Measurements from ENCODE around the gene CITED4.

- TF ChIP-seq TCF7L2 (IDR thresholded peaks at IDR 0.05; ENCODE audit: borderline replicate concordance, extremely low read depth, insufficient read depth, insufficient read length) = no peak
- TF ChIP-seq SIN3A (IDR thresholded peaks at IDR 0.05; ENCODE audit: low read depth) = no peak
- TF ChIP-seq POLR2A (IDR thresholded peaks at IDR 0.05; ENCODE audit: borderline replicate concordance, extremely low read depth, insufficient read depth, insufficient read length) = no peak
- TF ChIP-seq ZNF274 (IDR thresholded peaks at IDR 0.05; ENCODE audit: low read depth, low read length) = no peak
- TF ChIP-seq, protein P1, sequence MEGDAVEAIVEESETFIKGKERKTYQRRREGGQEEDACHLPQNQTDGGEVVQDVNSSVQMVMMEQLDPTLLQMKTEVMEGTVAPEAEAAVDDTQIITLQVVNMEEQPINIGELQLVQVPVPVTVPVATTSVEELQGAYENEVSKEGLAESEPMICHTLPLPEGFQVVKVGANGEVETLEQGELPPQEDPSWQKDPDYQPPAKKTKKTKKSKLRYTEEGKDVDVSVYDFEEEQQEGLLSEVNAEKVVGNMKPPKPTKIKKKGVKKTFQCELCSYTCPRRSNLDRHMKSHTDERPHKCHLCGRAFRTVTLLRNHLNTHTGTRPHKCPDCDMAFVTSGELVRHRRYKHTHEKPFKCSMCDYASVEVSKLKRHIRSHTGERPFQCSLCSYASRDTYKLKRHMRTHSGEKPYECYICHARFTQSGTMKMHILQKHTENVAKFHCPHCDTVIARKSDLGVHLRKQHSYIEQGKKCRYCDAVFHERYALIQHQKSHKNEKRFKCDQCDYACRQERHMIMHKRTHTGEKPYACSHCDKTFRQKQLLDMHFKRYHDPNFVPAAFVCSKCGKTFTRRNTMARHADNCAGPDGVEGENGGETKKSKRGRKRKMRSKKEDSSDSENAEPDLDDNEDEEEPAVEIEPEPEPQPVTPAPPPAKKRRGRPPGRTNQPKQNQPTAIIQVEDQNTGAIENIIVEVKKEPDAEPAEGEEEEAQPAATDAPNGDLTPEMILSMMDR (IDR thresholded peaks at IDR 0.05 in 2 of 3, conservative IDR thresholded peaks at IDR 0.05 in 1 of 3; ENCODE audit: borderline replicate concordance in 1 of 3, insufficient read depth in 1 of 3, low read depth in 2 of 3, low read length in 2 of 3) = no peak
- TF ChIP-seq, protein P2, sequence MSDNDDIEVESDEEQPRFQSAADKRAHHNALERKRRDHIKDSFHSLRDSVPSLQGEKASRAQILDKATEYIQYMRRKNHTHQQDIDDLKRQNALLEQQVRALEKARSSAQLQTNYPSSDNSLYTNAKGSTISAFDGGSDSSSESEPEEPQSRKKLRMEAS (IDR thresholded peaks at IDR 0.05) = no peak
- no peak for TF ChIP-seq POLR2AphosphoS5 (IDR thresholded peaks at IDR 0.05; ENCODE audit: low read depth, low read length)
- no peak for TF ChIP-seq EZH2 (IDR thresholded peaks at IDR 0.05)
- TF ChIP-seq SP1 (IDR thresholded peaks at IDR 0.05; ENCODE audit: low read depth) = no peak
Measured at GRCh38 chr1:40887652-40888051, 25.5 kb upstream of the CITED4 start.

All from HCT116 (cell line).